Measurements from ENCODE around the gene TM2D3. TPM values are rescaled to one million over a fixed set of nuclear protein-coding genes. Genes with fewer than 3 reads are reported as not detected.

TM2D3 gene
- total and polyA plus RNA-seq, 10 donors: 33.6 to 97.4 (median 52.5) TPM

- Histone ChIP-seq H3K27me3 (replicated peaks in 1 of 7) (no peaks in the 10 kb centered on the region), H3K4me1 (no peaks in the 10 kb centered on the region), H3K27ac (peak overlapping the region in 1 of 8 donors; percentile 66), H3K36me3 (peaks cover 0 to 34% (median 5%) of the 10 kb centered on the region in 6 donors), H3K9me3 (peaks cover 0 to 18% (median 7%) of the 10 kb centered on the region in 8 donors), H3K4me3 (no peak overlapping the region)
- intact Hi-C loops (cut with DNase I; ENCODE audit: low total_unique reads): no loop called here
- no peak for TF ChIP-seq POLR2AphosphoS5 (IDR thresholded peaks at IDR 0.05)
- no peak for TF ChIP-seq POLR2A (IDR thresholded peaks at IDR 0.05)
- no peak for TF ChIP-seq CTCF (IDR thresholded peaks at IDR 0.05 in 8 of 11, conservative IDR thresholded peaks at IDR 0.05 in 3 of 11)
- DNase-seq: no peak
- WGBS, 5 donors: 67 to 95% (median 89%) methylated on average over 1 of the region's 1 CpG
Observed at GRCh38 chr15:101625980-101626379, 26.2 kb downstream of the TM2D3 start.

GRCh38 chr15:101625184-101625583 lies 27.0 kb downstream of the TM2D3 start:
- WGBS, 5 donors: 61 to 96% (median 86%) methylated on average over 1 of the region's 1 CpG
- no peak for DNase-seq
- H3K4me3 ChIP-seq: no peak overlapping the region
- TF ChIP-seq CTCF (IDR thresholded peaks at IDR 0.05 in 8 of 11, conservative IDR thresholded peaks at IDR 0.05 in 3 of 11): no peak
- no peak for TF ChIP-seq POLR2AphosphoS5 (IDR thresholded peaks at IDR 0.05)
- TF ChIP-seq POLR2A (IDR thresholded peaks at IDR 0.05): no peak
- intact Hi-C loops (cut with DNase I; ENCODE audit: low total_unique reads): no loop called here
- H3K9me3 ChIP-seq: peaks cover 0 to 18% (median 7%) of the 10 kb centered on the region in 8 donors
- peak overlapping the region in 2 of 8 donors; percentile 49 to 66 for H3K27ac ChIP-seq
- no peaks in the 10 kb centered on the region for H3K27me3 ChIP-seq (replicated peaks in 1 of 7)
- H3K36me3 ChIP-seq: peaks cover 0 to 41% (median 5%) of the 10 kb centered on the region in 6 donors
- no peaks in the 10 kb centered on the region for H3K4me1 ChIP-seq

- WGBS, 5 donors: 95 to 97% (median 97%) methylated on average over 6 of the region's 6 CpGs
- no peak for DNase-seq
- Histone ChIP-seq H3K36me3 (peaks cover 0 to 41% (median 5%) of the 10 kb centered on the region in 6 donors), H3K4me3 (no peak overlapping the region), H3K9me3 (peaks cover 0 to 18% (median 7%) of the 10 kb centered on the region in 8 donors), H3K27ac (no peak overlapping the region), H3K4me1 (peaks cover 0 to 10% (median 3%) of the 10 kb centered on the region in 6 donors), H3K27me3 (replicated peaks in 1 of 7) (no peaks in the 10 kb centered on the region)
- TF ChIP-seq CTCF (IDR thresholded peaks at IDR 0.05 in 8 of 11, conservative IDR thresholded peaks at IDR 0.05 in 3 of 11): no peak
- TF ChIP-seq POLR2AphosphoS5 (IDR thresholded peaks at IDR 0.05): no peak
- no peak for TF ChIP-seq POLR2A (IDR thresholded peaks at IDR 0.05)
- intact Hi-C loops (cut with DNase I; ENCODE audit: low total_unique reads): no loop called here
Observed at GRCh38 chr15:101623367-101624304, 28.5 kb downstream of the TM2D3 start.

- Histone ChIP-seq H3K9me3 (peaks cover 0 to 18% (median 7%) of the 10 kb centered on the region in 8 donors), H3K4me3 (no peak overlapping the region), H3K27me3 (replicated peaks in 1 of 7) (no peaks in the 10 kb centered on the region), H3K36me3 (peaks cover 0 to 42% (median 5%) of the 10 kb centered on the region in 6 donors), H3K27ac (no peak overlapping the region), H3K4me1 (peaks cover 0 to 13% (median 4%) of the 10 kb centered on the region in 6 donors)
- intact Hi-C loops (cut with DNase I; ENCODE audit: low total_unique reads): no loop called here
- TF ChIP-seq POLR2AphosphoS5 (IDR thresholded peaks at IDR 0.05) (no peak), CTCF (IDR thresholded peaks at IDR 0.05 in 8 of 11, conservative IDR thresholded peaks at IDR 0.05 in 3 of 11) (no peak), POLR2A (IDR thresholded peaks at IDR 0.05) (no peak)
- no peak for DNase-seq
- 66 to 82% (median 81%) methylated on average over 3 of the region's 3 CpGs for WGBS, 5 donors
Observed at GRCh38 chr15:101621961-101622360, 30.2 kb downstream of the TM2D3 start.

Data from spleen (tissue), 11 donors.